HG03060 (cell line): ENCODE results near the gene ITGB7.

Experiments
- ATAC-seq: cut with Tn5 transposase; IDR thresholded peaks from one replicate; pipeline ENCODE4 v1.9.1; 2021; ENCODE audit warnings: low read depth, moderate number of reproducible peaks; ENCODE audit not compliant: unreplicated experiment

ITGB7 gene

GRCh38 chr12:53231671-53231920, 24.5 kb upstream of the ITGB7 start:
- ATAC-seq, result no peak

- ATAC-seq, result no peak
Observed at GRCh38 chr12:53230108-53230845, 23.2 kb upstream of the ITGB7 start.

GRCh38 chr12:53229454-53229853, 22.4 kb upstream of the ITGB7 start:
- no peak for ATAC-seq

DNA sequence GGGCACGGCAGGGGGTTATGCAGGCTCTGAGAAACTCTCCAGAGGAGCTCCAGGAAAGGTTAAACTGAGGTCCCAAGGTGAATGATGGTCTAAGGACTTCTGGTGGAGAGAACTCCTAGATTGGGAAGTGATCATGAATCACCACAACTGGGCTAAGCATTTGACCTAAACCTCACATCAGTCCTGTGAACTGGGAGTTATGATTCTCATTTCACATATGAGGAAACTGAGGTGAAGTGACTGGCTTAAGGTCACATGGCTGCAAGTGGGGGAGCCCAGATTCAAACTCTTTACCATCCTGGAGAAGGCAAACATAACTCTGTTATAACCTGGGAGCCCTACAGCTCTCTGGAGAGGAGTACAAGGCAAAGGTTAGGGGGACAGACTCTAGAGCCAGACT, 20.8 kb upstream of the ITGB7 start:
- ATAC-seq, result no peak

DNA sequence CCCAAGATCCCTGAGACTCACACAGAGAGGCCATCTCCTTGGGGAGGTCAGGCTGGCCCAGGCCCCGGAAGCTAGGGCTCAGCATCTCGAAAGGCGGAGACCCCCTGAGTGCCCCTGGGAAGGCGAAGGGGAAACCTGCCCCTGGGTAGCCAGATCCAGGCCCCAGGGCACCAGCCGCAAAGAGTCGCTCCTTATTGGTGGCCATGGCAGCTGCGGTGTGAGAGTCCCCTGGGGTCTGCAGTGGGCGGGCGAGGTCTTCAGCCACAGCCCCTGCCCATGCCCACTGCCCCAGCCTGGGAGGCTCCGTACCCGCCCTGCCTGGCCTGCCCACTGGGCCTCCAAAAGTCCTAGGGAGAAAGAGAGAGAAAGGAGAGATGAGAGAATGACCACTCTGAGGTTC, 20.3 kb upstream of the ITGB7 start:
- ATAC-seq, result no peak

- ATAC-seq, result no peak
Observed at GRCh38 chr12:53226815-53227214, 19.8 kb upstream of the ITGB7 start.

GRCh38 chr12:53225635-53226424, 18.8 kb upstream of the ITGB7 start:
- ATAC-seq, result no peak

DNA sequence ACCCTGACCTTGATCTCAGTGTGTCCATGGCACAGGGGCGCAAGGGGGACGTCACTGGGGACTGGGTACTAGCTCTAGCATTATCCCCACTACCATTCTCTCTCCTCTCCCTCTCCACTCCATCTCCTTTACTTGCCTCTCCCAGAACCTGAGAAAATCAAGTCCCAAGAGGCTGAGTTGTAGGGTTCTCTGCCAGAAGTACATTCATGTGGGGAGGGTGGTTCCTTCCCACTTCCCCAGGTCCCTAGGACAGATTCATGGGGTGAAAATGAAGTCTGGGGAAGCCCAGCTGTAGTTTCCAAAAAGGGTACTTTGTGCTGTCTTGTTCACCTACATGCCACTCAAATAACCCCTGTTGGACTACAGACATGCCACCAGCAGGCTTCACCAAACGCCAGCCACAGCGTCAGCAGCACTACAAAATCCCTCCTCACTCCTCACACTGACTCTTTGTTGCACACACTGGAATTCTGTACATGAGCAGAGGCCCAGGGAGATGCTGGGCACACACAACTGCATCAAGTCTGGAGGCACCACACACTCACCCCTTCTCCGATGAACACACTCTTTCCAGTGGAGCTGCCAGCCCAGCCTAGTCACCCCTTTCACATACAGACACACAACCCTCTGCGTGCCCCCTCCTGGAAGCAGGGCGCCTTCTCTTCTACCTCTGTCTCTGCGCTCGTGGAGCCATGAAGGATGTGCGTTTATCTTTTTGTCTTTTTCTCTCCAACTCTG, 18.0 kb upstream of the ITGB7 start:
- ATAC-seq, result no peak

DNA sequence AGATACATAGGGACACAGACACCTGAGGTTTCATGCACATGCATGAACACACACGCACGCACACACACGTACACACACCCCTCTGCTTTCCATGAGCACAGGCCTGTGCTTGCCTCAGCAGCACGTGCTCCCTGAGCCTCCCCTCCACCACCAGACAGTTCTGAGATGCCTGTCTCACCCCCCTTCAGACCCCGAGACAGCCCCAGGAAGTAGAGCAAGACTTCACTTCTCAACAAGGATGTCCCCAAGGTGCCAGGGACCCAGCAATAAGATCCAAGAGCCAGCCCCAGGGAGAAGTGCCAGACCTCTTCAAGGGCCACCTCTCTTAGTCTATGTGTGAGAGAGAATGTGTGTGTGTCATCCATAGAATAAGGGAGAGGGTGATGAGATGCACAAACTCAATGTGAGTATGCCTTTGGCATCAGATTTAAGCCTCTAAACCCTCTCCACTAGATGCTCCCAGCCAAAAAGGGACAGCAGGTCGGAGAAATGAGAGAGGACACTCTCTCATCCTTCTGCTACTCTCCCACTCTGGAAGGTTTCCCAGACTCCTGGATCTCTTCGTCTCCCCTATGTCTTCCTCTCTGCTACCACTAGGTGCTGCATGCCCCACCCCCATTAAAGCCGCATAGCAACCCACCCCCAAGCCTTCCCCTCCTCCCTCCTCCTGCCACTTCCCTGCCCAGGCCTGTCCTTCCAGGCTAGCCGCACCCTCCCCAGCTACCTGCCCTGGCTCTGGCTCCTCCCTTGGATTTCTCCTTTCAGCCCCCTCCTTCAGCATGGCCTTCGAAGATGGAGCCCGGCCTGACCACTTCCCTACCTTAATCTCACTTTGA, 17.2 kb upstream of the ITGB7 start:
- ATAC-seq, result no peak

- no peak for ATAC-seq
Observed at GRCh38 chr12:53223389-53224060, 16.5 kb upstream of the ITGB7 start.

- no peak for ATAC-seq
Observed at GRCh38 chr12:53222806-53223261, 15.8 kb upstream of the ITGB7 start.

DNA sequence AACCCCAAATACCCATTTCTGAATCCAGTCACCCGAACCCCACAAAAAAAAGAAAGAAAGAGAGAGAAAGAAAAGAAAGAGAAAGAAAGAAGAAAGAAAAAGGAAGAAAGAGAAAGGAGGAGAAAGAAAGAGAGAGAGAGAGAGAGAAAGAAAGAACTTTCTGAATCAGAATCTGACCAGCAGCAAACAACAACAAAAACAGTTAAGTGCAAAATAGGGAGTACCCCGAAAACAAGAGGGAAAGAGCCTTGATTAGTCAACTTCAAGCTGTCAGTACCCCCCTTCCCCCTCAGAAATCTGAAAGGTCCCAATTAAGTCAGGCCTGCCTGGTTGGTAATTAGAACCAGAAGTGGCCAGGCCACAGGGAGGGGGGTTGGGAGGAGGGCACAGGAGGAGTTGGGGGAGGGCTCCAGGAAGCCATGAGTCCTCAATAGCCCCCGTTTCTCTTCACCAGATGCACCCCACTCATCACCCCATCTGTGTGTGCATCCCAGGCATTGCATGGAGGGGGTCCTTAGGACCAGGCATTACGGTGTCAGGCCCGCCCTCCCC, 15.2 kb upstream of the ITGB7 start:
- no peak for ATAC-seq

- no peak for ATAC-seq
Observed at GRCh38 chr12:53221203-53222080, 14.4 kb upstream of the ITGB7 start.

- no peak for ATAC-seq
Observed at GRCh38 chr12:53220694-53221202, 13.7 kb upstream of the ITGB7 start.

DNA sequence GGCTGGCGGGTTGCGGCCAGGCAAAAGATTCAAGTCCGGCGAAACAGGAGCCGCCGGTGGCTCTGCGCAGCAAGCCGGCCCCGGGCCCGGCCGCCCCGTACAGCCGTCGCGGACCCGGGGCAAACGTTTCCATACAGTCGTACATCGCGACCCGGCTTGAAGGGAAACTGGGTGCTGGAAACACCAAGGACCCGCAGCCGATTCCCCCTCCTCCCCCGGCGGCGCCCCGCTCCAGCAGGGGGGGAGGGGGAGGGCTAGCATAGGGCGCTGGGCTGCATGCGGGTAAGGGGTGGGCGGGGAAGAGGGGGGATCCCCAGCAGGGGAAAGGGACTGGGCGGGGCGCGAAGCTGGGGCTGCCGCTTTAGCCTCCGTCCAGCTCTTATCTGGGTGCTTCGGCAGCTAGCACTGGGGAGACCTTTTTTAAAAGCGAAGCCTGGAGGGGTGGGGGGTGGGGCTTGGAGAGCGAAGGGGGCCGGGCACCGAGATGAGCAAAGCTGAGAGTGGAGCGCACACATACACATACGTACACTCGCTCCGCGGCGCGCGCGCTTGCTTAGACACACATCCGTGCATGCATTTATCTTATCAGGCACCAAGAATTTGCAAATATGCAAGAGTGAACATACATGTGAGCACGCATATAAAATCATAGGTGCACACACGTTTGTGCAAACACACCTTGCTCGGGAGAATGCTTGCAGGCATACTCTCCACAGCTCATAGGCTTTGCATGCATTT, 13.1 kb upstream of the ITGB7 start:
- no peak for ATAC-seq

DNA sequence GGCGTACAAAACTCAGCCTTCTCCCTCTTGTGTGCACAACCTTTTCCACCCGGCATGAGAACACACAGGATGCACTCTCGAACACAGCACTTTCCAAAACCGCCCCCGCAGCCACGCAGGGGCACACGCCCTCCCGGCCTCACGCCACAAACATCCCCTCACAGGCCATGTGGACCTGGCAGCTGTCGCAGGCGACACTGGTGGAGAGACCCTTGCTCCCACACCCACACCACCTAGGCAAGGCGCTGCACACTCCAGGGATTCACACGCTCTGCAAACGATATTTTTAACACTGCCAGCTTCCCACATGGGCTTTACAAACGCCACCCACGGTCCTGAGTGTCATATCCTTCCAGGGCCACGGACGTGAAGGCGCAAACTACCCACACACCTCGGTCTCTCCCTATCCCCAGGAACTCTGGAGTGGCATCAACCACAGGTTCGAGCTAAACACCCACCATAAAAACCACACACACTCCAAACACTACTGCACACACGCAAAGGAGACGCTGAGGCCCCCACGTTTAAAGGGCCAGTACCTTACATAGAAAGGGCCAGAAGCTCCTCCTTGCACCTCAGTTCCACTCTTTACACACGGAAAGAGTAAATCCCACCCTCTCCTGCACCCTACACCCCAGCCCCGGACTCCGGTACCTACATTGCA, 12.4 kb upstream of the ITGB7 start:
- ATAC-seq, result no peak

GRCh38 chr12:53218551-53219291, 11.7 kb upstream of the ITGB7 start:
- no peak for ATAC-seq
